GM21786 (cell line): ENCODE data around the gene HIRIP3.
A peak's percentile ranks its signal among the peaks of the same experiment; 100 is the strongest.

Source experiments
- ATAC-seq: cut with Tn5 transposase; IDR thresholded peaks from one replicate; pipeline ENCODE4 v1.9.1; 2021; ENCODE audit not compliant: unreplicated experiment

The HIRIP3 gene

DNA sequence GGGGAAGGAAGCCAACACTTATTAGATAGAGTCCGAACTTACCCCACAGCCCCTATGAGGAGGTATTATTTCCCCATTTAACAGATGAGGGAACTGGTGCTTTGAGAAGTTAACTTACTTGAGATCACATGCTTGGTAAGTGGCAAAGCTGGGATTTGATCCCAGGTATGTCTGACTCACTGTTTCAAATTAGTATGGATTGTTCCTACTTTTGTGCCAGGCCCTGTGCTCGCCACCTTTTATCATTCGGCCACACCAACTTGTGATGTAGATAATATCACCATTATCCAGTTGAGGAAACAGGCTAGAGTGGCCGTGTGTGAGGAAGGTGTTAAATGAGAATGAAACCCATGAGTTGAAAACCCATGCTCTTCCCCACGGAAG lies 10.7 kb downstream of the HIRIP3 start:
- no peak for ATAC-seq

DNA sequence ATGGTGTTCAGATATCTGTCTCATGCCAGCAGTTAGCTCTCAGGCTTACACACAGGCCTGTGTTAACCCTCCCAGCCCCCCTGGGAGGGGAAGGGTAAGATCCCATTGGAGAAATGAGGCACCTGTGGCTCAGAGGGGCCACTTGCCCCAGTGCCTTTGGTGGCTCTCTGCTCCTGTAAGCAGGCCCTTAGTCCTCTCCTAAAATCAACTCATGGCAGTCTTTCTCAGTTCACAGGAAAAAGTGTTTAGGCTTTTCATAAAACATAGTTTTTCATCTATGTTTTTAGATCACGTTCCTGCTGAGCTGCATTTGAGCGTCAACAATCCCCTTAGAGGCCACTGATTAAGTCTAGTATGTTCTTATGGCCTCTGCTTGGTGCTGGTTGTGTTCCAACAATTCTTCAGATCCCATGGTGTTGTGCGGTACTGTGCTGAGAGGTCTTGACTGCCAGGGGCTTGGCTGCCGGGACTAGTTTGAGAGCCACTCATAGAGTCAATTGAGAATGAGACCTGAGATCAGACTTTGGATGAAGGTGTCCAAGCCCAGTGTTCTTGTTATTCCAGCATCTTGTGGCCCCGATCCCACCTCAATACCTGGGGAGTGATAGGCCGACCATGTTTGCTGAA lies 11.2 kb downstream of the HIRIP3 start:
- ATAC-seq = no peak

DNA sequence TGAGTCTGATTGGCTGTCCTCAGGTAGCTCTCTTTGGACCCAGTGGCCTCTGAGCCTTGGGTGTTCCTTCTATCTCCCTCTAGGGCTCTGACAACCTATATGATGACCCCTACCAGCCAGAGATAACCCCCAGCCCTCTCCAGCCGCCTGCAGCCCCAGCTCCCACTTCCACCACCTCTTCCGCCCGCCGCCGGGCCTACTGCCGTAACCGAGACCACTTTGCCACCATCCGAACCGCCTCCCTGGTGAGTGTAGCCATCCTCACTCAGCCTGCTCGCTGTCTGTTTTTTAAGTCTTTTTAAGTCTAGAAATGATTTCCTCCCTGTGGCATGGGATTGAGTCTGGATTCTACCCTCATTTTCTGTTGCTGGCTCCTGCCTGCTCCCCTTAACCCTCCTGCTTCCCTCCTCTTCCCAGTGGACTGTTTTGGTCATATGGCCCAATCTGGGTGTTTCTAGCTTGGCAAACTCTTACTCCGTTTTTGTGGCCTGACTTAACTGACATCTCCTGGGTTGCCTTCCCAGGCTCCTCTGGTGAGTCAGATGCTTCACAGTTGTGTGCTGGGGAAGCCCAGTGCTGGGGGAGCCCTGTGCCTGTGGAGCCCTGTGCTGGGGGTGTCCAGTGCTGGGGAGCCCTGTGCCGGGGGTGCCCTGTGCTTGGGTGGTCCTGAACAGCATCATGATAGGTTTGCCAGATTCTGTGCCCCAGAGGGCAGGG lies 11.8 kb downstream of the HIRIP3 start:
- ATAC-seq = no peak

DNA sequence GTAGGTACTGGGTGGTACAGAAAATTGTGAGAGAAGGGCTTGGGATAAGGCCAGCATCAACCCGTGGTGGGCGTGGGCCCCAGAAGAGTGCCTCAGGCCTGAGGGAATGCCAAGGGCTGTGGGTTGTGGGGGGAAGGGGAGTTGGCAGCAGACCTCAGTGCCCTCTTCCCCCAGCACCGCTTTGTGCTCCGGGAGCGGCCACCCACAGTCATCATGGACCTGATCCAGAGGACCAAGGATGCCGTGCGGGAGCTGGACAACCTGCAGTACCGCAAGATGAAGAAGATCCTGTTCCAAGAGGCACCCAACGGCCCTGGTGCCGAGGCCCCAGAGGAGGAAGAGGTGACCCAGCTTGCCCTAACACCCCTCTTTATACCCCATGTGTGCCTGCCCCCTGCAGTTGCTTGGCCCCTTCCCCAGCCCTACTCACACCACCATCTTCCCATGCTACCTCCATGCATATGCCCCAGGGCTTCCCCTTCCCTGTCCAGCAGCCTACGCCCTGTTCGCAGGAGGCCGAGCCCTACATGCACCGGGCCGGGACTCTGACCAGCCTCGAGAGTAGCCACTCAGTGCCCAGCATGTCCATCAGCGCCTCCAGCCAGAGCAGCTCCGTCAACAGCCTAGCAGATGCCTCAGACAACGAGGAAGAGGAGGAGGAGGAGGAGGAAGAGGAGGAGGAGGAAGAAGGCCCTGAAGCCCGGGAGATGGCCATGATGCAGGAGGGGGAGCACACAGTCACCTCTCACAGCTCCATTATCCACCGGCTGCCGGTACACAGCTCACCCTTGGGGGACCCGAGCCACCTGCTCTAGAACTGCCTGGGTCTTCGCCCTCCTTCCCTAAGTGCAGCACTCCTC lies 12.6 kb downstream of the HIRIP3 start:
- no peak for ATAC-seq

DNA sequence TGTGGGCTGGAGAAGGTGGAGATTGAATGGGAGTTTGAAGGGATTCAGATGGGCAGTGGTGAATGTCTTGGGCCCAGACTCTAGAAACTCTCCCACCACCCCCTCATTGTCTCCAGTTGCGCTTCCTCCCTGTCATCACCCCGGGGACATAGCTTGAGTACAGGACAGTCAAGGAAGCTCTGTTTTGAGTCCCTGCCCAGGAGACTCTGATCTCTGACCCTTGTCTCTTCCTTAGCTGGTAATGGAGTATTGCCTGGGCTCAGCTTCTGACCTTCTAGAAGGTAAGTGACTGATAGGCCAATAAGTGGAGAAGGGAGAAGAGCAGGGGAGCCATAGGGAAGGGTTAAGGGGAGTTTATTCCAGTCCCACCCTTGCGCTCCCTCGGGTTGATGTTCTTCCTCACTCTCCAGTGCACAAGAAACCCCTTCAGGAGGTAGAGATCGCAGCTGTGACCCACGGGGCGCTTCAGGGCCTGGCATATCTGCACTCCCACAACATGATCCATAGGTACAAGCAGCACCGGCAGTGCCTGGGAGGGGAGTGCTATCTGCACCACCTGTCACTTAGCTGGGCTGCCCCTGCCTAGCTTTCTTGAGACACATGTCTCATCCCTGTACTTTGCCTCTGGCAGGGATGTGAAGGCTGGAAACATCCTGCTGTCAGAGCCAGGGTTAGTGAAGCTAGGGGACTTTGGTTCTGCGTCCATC lies 16.7 kb downstream of the HIRIP3 start:
- ATAC-seq = no peak

DNA sequence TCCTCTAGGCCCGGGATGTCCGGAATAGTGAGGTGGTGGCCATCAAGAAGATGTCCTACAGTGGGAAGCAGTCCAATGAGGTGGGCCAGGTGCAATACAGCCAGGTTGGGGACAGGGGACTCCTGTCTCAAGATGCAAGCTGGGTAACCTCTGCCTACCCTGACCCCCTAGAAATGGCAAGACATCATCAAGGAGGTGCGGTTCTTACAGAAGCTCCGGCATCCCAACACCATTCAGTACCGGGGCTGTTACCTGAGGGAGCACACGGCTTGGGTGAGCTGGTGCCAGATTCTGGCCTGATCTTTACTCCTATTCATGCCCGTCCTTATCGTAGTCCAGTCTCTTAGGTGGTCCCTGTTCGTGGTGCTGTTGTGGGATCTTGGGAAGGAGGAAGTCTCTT lies 17.3 kb downstream of the HIRIP3 start:
- ATAC-seq = no peak

DNA sequence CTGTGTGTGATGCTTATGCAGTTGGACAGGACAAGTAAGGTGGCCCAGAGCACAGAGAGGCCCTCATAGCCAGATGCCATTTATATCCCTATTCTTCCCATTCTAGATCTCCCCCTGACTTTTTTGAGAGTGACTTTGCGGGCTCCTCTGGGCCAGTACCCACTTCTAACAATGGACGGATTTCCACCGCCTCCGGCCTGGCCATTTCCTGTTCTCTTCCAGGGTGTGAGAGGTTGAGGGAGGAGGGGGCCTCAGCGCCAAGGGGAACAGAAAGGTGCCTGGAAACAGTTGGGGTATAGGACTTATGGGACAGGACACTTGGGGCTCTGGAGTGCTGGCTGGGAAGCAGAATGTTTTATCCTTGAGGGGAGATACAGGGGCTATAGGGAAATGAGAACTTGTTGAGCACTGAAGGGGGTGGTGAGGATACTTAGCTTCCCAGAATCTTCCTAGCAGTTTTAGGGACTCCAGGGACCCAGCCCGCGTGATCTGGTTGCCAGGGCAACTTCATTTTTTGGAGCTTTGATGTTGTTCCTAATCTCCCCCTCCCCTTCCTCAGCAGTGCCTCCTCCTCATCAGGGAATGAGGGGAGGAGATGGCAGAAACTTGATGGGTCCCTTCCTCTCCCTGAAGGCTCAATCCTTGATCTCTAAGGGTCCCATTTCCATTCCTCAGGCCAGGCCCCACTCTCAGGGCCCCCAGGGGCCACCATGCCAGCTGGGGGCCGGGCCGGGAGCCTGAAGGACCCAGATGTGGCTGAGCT lies 18.2 kb downstream of the HIRIP3 start:
- ATAC-seq = no peak

DNA sequence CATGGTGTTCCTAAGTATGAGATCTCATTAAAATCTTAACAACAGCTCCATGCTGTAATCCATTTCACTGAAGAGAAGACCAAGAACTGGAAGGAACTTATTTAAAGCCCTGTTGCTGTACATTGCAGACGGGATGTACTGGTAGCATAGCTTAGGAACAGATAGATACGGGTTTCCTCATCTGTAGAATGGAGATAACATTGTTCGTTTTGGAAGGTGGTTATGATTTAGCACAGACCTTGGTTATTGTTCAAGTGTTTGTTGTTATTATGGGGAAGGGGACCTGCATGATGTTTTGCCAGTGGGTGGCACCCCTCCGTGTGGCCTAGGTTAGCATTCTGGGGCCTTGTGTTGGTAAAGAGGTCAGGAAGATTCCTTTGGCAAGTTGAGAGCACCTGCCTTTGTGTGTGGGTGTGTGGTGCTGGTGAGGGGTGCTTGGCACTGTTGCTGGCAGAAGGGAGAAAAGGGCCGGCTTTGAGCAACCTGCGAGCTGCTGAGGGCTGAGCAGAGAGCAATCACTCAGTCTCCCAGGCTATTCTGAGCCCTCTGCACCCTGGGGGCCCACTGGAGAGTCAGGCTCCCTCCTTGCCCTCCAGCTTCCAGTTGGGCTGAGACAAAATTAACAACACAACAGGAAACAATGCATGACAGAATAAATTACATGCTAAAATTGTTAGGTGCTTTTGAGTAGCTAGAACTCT lies 19.5 kb downstream of the HIRIP3 start:
- ATAC-seq = no peak

DNA sequence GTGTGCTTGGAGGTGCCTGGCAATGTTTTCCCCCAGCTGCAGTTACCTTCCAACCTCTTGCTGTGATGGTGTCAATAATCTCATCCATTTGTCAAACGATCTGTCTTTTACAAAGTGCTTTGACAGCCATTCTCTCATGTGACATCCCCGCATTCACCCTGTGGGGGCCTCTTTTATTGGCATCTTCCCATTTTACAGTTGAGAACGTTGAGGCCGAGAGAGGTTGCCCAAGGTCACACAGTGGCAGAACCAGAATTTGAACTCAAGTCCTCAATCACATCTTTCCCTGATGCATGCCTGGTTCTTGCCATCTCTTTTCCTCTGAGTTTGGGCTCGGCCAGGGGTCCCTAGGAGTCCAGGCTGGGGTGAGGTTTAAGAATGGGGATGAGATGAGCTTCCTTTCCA lies 20.3 kb downstream of the HIRIP3 start:
- ATAC-seq = no peak

DNA sequence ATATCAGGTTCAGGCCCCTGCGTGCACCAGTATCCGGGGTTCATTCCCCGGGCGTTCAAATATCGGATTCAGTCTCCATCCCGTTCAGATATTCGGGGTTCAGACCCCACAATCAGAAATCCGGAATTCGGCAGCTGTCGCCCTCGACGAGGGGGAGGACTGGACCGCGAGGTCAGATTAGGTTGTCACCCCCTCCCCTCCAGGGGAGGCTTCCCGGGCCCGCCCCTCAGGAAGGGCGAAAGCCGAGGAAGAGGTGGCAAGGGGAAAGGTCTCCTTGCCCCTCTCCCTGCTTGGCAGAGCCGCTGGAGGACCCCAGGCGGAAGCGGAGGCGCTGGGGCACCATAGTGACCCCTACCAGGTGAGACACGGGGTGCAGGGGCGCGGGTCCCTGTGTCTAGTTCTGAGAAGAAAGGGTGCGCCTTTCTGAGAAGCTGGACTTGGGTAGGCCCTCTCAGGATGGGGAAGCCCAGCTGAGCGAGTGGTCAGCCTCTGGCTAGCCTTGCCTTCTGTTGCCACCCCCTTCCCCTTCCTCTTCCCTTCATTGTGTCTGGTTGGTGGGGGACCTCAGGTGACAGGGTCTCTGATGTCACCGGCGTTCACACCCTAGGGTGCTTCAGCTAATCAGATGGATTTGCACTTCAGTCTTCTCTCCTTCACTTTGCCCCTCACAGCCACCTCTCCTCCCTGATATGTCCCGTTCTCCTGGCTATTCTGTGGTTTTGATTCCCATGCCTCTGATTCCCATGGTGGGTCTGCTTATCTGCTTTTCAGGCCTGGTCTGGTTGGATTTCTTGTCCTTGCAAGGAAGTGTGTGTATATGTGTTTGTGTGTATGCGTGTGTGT lies 20.9 kb downstream of the HIRIP3 start:
- ATAC-seq = no peak

DNA sequence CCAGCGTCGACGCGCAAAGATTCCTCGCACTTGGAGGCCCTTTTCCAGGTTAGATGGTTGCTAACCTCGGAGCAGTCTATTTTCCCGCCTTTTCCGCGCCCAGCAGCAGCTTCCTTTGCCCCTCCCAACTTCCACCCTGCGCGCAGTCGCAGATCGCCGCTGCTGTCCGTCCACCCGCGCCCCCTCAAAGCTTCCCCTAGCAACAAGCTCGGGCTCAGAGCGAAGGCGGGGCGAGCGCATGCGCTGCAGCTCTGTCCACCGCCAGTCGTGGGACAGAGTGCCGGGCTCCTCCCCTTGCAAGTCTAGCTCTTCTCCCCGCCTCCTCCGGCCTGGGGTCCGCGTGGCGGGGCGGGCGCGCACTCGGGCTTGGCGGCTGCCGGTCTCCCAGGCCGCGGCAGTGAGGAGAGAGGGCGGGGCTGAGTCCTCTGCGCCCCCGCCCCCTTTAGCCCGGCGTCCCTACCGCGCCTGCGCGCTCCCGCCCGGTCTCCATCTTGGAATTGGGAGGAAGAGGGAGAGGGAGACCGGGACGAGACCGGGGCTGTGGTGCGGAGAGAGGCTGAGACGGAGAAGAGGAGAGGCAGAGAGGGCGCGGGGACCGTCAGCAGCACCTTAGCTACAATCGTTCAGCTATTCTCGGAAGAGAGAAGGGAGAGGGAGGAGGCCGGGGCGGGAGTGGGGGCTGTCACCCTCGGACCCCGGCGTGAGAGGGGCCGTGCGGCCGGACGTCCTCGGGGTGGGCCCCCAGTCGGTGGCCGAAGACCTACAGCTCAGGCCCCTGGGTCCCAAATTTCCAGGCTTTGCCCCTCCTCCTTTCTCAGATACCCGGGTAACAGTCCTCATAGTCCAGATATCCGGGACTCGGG lies 21.8 kb downstream of the HIRIP3 start, which contains the start of gene TAOK2:
Gene TAOK2 (plus strand): TSS at position 485 of the 863 bp plus-strand sequence. CDS start 3,905 bp downstream, outside the sequence.
- peak; percentile 93 for ATAC-seq

DNA sequence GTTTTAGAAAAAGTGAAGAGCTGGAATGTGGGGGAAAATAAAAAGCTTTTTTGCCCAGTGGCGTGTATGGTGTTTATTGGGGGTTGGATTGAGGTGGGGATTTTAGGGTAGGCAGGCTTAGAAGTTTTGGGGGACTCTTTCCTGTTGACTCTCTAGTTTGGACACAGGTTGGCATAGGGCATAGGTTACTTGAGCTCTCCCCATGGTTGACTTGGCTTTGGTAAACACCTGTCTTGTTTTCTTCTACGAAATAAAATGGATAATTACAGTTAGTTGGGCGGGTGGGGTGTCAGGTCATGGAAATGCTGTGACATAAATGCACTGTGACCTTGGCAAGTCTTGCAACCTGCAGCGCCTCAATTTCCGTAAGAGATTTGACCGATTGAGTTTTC lies 22.4 kb downstream of the HIRIP3 start:
- no peak for ATAC-seq

DNA sequence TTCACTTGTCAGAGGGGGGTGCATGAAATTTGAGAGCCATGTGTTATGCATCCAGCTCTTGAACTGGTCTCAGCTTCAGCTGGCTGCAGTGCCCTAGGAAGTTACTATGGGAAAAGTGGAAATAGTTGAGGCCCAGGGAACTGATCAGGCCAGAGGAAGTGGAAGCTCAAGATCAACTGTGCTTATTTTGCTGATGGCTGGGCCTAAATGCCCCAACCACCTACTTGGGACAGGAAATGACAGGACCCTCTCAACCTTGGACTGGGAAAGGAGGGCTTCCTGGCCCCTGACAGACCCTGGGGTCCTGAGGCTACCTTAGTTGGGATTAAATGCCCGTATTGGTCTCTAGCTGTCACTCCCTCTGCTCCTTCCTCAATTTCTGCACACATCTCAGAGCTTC lies 22.9 kb downstream of the HIRIP3 start:
- ATAC-seq = no peak

DNA sequence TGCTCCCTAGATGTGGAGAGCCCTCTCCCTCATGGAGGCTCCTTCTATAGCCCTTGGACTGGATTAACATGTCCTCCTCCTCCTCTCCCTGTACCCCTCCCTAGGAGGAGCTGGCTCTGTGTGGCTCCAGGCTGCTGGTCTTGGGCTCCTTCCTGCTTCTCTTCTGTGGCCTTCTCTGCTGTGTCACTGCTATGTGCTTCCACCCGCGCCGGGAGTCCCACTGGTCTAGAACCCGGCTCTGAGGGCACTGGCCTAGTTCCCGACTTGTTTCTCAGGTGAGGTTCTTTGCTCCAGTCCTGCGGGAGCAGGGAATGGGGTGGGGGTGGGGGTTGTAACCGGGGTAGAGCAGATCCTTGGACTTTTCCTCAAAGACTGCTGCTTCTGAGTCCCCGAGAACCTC lies 24.1 kb downstream of the HIRIP3 start:
- ATAC-seq = no peak

DNA sequence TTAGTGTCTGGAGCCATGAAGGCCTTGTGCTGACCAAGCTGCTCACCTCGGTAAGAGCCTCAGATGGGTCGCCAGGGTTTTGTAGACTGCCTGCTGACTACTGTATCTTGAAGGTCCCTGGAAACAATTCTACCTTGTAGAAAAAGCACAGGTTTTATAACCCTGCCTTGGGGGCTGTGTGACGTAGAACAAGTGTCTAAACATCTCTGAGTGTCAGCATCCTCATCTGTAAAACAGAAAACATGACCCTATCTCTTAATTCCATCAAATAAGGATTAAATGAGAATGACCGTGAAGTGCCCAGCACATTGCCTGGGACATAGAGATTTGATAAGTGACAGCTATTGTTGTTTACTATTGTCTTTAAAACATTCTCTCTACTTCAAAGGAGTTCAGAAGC lies 27.2 kb downstream of the HIRIP3 start:
- ATAC-seq = no peak

DNA sequence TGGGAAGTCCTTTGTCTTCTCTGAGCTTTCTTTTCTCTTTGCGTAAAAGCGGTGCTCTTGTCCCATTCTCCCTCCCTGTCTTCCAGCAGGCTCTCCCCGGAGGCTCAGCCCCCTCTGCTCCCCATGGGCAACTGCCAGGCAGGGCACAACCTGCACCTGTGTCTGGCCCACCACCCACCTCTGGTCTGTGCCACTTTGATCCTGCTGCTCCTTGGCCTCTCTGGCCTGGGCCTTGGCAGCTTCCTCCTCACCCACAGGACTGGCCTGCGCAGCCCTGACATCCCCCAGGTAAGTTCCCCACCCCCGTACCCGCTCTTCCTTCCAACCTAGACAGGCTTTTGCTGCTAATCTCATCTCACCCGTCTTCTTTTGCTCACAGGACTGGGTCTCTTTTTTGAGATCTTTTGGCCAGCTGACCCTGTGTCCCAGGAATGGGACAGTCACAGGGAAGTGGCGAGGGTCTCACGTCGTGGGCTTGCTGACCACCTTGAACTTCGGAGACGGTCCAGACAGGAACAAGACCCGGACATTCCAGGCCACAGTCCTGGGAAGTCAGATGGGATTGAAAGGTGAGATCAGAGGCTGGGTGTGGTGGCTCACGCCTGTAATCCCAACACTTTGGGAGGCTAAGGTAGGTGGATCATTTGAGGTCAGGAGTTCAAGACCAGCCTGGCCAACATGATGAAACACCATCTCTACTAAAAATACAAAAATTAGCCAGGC lies 32.2 kb downstream of the HIRIP3 start:
- ATAC-seq = no peak

DNA sequence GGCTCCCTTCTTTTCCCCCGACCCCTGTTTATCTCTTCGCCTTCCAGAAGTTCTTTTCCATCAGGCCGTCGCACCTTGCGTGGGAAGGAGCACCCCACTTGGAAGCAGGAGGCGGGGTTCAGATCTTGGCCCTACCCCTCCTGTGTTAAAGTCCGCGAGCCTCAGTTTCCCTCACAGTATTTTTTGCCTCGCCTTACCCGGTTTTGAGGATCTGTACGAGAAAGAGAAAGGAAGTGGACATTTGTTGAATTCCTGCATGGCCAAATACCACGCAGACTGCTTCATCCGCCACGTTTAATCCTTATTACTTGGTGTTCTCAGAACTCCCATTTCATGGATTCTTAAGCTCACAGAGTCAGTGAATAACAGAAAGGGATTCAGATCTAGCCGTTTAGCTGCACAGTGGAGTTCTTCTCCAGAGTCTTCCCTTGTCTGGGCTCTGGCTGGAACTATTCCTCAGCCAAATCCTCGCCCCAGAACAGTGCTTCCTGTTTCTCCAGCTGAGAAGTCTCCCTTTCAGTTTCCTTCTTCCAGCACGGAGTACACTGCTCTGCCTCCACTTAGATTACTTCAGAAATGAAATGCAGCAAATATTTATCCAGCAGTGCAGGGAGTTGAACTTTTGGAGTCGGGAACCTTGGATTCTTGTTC lies 32.9 kb downstream of the HIRIP3 start:
- no peak for ATAC-seq
